UCSD-AML1 (cell line): ENCODE measurements around the gene SVOP.
A peak's percentile ranks its signal among the peaks of the same experiment; 100 is the strongest.

ENCODE experiments used
- DNase-seq: peaks from one replicate; lab custom pipeline; 2025; ENCODE audit not compliant: unreplicated experiment; lab: John Stamatoyannopoulos, UW

Gene SVOP

GRCh38 chr12:108980831-108981618 is 39.8 kb downstream of the SVOP start:
- no peak for DNase-seq

GRCh38 chr12:108977360-108977759 is 43.5 kb downstream of the SVOP start:
- no peak for DNase-seq

GRCh38 chr12:108975024-108975593 is 45.8 kb downstream of the SVOP start:
- no peak for DNase-seq

GRCh38 chr12:108973629-108974152 is 47.2 kb downstream of the SVOP start:
- DNase-seq: no peak

- no peak for DNase-seq
Observed at GRCh38 chr12:108972358-108972757, 48.5 kb downstream of the SVOP start.

GRCh38 chr12:108969622-108970021 is 51.2 kb downstream of the SVOP start:
- DNase-seq: no peak

GRCh38 chr12:108967869-108968540 is 52.9 kb downstream of the SVOP start:
- DNase-seq: no peak

- no peak for DNase-seq
Observed at GRCh38 chr12:108966378-108967151, 54.3 kb downstream of the SVOP start.

GRCh38 chr12:108965886-108966285 is 55.0 kb downstream of the SVOP start:
- no peak for DNase-seq

- no peak for DNase-seq
Observed at GRCh38 chr12:108964371-108965352, 56.2 kb downstream of the SVOP start.

- DNase-seq: no peak
Observed at GRCh38 chr12:108962256-108962655, 58.6 kb downstream of the SVOP start.

- no peak for DNase-seq
Observed at GRCh38 chr12:108959748-108960655, 60.9 kb downstream of the SVOP start.

GRCh38 chr12:108955225-108955835 is 65.5 kb downstream of the SVOP start:
- no peak for DNase-seq

GRCh38 chr12:108950991-108951739 is 69.7 kb downstream of the SVOP start:
- peak; percentile 60 for DNase-seq

- DNase-seq: no peak
Observed at GRCh38 chr12:108949976-108950375, 70.9 kb downstream of the SVOP start.

- DNase-seq: no peak
Observed at GRCh38 chr12:108948367-108948766, 72.5 kb downstream of the SVOP start.

GRCh38 chr12:108947097-108947496 is 73.8 kb downstream of the SVOP start:
- DNase-seq: no peak

- no peak for DNase-seq
Observed at GRCh38 chr12:108940138-108940537, 80.7 kb downstream of the SVOP start.
